OCI-LY1 (cell line): ENCODE results near the gene ACAD10.

Experiments
- CTCF ChIP-seq: fragments of 200-600 bp; sonication (generic), shearing (Covaris generic); IDR thresholded peaks from 2 replicates; pipeline ENCODE4 v1.5.1; 2017; ENCODE audit warnings: mild to moderate bottlenecking, antibody characterized with exemption, low read length, moderate library complexity, mixed read lengths
- EZH2 ChIP-seq: fragments of 200-600 bp; sonication (generic), shearing (Covaris generic); IDR thresholded peaks from 2 replicates; pipeline ENCODE4 v1.8.0; 2017; ENCODE audit warnings: borderline replicate concordance, mixed run types, mild to moderate bottlenecking, antibody characterized with exemption, low read length, moderate library complexity, mixed read lengths

GRCh38 chr12:111757361-111758119 lies 71.7 kb downstream of the ACAD10 start:
- no peak for TF ChIP-seq CTCF
- TF ChIP-seq EZH2 = no peak
